GM21367 (cell line): ENCODE results near the gene WFDC2.
A peak's percentile ranks its signal among the peaks of the same experiment; 100 is the strongest.

Experiments used
- ATAC-seq: cut with Tn5 transposase; IDR thresholded peaks from one replicate; pipeline ENCODE4 v1.9.1; 2021; ENCODE audit not compliant: unreplicated experiment

WFDC2 gene

GRCh38 chr20:45469336-45470261 lies at the start of gene WFDC2:
TSS of gene WFDC2 (plus strand) at chr20:45469753. CDS start at chr20:45469782, 29 bp downstream.
- no peak for ATAC-seq

- no peak for ATAC-seq
Measured at GRCh38 chr20:45420125-45420524, 49.4 kb upstream of the WFDC2 start.

GRCh38 chr20:45423700-45424099 lies 45.9 kb upstream of the WFDC2 start:
- ATAC-seq = no peak

GRCh38 chr20:45425561-45425960 lies 44.0 kb upstream of the WFDC2 start:
- no peak for ATAC-seq

GRCh38 chr20:45426320-45427016 lies 43.1 kb upstream of the WFDC2 start:
- no peak for ATAC-seq

- ATAC-seq = no peak
Measured at GRCh38 chr20:45427236-45428149, 42.1 kb upstream of the WFDC2 start.

GRCh38 chr20:45429618-45430017 lies 39.9 kb upstream of the WFDC2 start:
- no peak for ATAC-seq

GRCh38 chr20:45432294-45432693 lies 37.3 kb upstream of the WFDC2 start:
- ATAC-seq = peak; percentile 63

- no peak for ATAC-seq
Measured at GRCh38 chr20:45433316-45433715, 36.2 kb upstream of the WFDC2 start.

GRCh38 chr20:45433976-45434375 lies 35.6 kb upstream of the WFDC2 start:
- no peak for ATAC-seq

GRCh38 chr20:45436732-45437485 lies 32.6 kb upstream of the WFDC2 start:
- peak; percentile 82 for ATAC-seq

- no peak for ATAC-seq
Measured at GRCh38 chr20:45440424-45440823, 29.1 kb upstream of the WFDC2 start.

GRCh38 chr20:45440891-45441685 lies 28.5 kb upstream of the WFDC2 start:
- no peak for ATAC-seq

GRCh38 chr20:45441746-45442145 lies 27.8 kb upstream of the WFDC2 start:
- no peak for ATAC-seq

- no peak for ATAC-seq
Measured at GRCh38 chr20:45444050-45444449, 25.5 kb upstream of the WFDC2 start.

- ATAC-seq = no peak
Measured at GRCh38 chr20:45445805-45446562, 23.6 kb upstream of the WFDC2 start.

GRCh38 chr20:45448270-45448669 lies 21.3 kb upstream of the WFDC2 start:
- ATAC-seq = no peak

- ATAC-seq = no peak
Measured at GRCh38 chr20:45449528-45449927, 20.0 kb upstream of the WFDC2 start.
